DOHH2 (cell line): Measurements from ENCODE around the gene CDH4.

Experiments used
- EZH2phosphoT487 ChIP-seq: fragments of 200-600 bp; sonication (generic); IDR thresholded peaks from 2 replicates; pipeline ENCODE4 v1.6.1; 2017; ENCODE audit warnings: borderline replicate concordance, mild to moderate bottlenecking, antibody characterized with exemption, low read length, moderate library complexity, mixed read lengths
- TF ChIP-seq, protein P1 (sequence below): fragments of 200-600 bp; sonication (generic); IDR thresholded peaks from one replicate; pipeline ENCODE4 v1.5.1; 2014; ENCODE audit warnings: antibody characterized with exemption, mild to moderate bottlenecking, low read depth, low read length; ENCODE audit not compliant: poor library complexity, severe bottlenecking

DNA sequence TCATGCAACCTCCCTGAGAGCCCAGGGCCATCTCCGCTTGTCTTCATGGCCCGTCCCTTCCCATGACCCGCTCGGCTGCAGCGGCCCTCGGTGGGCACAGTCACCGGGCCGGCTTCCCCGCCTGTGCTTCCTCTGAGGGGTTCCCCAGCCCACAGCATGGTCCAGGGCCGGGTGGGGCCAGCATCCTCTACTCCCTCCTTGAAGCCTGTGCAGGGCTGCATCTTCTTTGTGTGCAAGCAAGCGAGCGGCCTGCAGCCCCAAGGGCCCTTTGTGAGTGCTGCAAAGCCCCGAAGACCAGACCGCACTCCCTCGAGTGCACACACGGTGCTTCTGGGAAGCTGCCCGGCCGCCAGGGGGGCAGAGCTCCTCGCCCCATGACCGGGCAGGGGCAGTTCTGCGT is 547.9 kb downstream of the CDH4 start:
- TF ChIP-seq, protein P1, sequence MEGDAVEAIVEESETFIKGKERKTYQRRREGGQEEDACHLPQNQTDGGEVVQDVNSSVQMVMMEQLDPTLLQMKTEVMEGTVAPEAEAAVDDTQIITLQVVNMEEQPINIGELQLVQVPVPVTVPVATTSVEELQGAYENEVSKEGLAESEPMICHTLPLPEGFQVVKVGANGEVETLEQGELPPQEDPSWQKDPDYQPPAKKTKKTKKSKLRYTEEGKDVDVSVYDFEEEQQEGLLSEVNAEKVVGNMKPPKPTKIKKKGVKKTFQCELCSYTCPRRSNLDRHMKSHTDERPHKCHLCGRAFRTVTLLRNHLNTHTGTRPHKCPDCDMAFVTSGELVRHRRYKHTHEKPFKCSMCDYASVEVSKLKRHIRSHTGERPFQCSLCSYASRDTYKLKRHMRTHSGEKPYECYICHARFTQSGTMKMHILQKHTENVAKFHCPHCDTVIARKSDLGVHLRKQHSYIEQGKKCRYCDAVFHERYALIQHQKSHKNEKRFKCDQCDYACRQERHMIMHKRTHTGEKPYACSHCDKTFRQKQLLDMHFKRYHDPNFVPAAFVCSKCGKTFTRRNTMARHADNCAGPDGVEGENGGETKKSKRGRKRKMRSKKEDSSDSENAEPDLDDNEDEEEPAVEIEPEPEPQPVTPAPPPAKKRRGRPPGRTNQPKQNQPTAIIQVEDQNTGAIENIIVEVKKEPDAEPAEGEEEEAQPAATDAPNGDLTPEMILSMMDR: no peak
- no peak for TF ChIP-seq EZH2phosphoT487
